Esophagus muscularis mucosa (tissue), 3 donors: Measurements from ENCODE around the gene PLB1.

Source experiments
- EP300 ChIP-seq: sonication (generic); formaldehyde crosslinking; IDR thresholded peaks from one replicate; pipeline ENCODE4 v1.6.1; 2017; ENCODE audit warnings: antibody characterized with exemption
- POLR2AphosphoS5 ChIP-seq, 2 donors: sonication (generic); formaldehyde crosslinking; IDR thresholded peaks; one replicate each; pipeline ENCODE4 v1.6.1; 2017; ENCODE audit warnings: antibody characterized with exemption in 2 of 2

GRCh38 chr2:28452534-28453081, 43.3 kb upstream of the PLB1 start:
- TF ChIP-seq POLR2AphosphoS5 (IDR thresholded peaks at IDR 0.05), result peak in 1 of 2 donors; percentile 41
- no peak for TF ChIP-seq EP300
